Kasumi-1 (cell line): Measurements from ENCODE around the gene PARD3B.

Source experiments
- DNase-seq, 2 experiments: peaks; one replicate each; lab custom pipeline; 2025; lab: John Stamatoyannopoulos, UW

PARD3B gene

DNA sequence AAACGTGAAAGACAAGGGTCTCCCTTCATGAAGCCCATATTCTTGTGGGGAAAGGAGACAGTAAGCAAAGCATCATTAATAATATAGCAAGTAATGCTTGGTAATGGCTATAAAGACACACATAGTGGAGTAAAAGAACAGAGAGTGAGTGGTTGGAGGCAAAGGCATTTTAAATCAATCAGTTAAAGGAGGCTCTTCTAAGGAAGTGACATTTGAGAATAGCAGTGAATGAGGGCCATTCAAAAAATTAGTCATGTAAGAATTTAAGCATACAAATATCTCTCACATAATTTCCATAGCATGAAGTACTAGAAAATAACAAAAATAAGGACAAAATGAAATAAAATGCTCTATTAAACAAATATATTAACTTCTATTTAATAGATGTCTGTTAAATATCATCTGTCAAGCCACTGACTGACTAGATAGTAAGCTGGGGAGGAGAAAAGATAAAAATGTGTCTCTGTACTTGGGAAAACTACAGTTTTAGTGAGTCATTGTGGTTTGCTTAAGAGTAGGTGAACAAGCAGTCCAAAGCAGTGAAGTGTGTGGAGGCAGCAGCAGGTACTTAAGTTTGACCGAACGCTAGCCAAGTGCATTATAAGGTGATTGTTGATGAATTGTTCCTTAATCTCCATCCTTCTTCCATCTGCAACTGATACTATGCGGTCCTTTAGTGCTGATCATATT is 160.1 kb downstream of the PARD3B start:
- DNase-seq, result no peak

DNA sequence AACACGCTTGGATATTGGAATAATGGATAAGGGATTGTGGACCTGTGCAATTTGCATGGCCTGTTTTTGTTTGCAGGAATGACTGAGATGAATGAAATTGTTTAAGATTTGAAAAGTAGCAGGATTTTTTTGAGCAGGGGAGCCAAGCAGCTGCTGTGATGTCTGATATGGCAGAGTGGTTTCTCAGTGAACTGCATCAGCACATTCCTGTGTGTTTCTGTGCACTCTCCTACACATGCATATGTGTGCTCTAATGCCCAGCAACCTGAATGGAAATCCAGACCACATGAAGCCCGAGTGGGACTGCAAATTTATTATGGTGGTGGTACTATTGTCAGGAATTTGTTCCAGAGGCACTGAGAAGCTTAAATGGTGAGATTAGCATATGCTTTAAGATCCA is 161.7 kb downstream of the PARD3B start:
- DNase-seq, result no peak

DNA sequence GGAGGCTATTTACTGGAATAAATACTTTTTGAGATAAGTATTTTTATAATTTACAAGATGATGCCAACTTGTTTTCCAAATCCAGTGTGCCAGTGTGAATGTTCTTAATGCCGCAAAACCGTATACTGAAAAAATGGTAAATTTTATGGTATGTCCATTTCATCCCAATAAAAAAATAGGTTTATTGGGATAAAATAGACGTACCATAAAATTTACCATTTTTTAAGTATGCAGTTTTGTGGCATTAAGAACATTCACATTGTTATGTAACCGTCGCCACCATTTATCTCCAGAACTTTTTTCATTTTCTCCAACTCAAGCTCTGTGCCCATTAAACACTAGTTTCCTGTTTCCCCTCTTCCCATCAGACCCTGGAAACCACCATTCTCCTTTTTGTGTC is 167.9 kb downstream of the PARD3B start:
- DNase-seq, result no peak

DNA sequence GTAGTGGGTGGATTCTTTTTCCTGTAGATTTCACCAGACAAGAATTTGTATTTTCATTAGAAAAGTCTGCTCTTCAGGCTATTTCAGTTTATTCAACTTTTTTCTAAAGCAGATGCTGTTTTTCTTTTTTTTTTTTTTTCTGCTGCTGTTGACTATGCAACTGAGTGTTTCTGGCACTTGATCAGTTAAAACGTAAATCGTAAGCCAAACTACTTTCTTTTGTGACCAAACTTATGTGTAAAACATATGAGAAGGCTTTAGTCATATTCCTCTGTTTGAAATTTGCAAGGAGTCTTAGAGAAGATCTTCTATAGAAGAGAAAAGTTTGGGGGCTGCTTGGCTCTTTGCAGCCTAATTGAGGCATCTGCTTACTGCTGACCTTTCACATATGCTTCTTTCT is 170.1 kb downstream of the PARD3B start:
- DNase-seq, result no peak

DNA sequence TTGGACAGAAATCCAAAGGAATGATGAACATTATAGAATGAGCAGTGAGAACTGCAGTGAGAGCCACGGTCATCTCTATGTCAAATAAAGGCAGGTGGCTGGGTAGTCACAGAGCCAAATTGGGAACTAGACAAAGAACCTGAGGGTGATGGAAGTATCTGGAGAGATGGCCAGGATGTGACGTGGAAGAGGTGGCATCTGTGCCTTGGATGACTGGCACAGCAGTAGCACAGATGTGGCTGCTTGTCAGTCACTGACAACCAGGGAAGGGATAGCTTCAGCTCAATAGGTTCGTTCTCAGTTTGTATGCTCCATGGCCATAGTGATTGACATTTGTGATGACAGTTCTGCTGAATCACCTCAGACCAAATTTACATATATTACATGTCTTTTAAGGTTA is 172.3 kb downstream of the PARD3B start:
- no peak for DNase-seq

DNA sequence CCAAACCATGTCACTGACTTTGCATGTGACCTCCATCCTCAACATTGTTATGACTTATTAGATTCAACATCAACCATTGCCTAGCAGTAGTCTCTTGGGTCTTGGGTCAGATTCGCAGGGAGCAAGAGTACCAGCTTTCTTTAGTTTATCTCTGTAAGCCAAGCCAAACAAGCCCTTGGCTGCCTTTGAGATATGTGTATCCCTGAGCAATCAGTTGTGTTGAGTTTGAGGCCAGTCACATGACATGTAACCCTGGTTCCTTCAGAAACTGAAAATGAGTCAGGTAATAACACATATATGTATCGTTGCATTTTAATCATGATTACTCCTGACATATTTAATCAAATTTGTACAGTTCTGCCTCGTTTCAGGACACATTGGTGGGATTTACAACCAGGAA is 173.3 kb downstream of the PARD3B start:
- DNase-seq, result no peak

DNA sequence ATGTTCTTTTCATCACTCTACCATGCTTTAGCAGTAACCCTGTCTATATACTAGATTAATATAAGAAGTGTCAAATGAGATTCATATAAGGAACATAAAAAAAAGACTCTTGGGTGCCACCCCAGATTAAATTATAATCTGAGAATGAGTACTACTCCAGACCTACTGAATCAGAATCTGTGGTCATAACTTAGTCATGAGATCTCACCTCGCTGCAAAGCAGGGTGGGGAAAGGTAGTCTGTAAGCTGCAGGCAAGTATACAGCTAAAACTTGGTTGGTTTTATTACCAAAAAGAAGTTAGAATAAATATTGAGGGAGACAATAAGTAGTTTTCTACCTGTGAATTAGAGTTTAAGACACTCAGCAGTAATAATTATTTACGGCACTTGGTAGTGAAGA is 175.6 kb downstream of the PARD3B start:
- no peak for DNase-seq

DNA sequence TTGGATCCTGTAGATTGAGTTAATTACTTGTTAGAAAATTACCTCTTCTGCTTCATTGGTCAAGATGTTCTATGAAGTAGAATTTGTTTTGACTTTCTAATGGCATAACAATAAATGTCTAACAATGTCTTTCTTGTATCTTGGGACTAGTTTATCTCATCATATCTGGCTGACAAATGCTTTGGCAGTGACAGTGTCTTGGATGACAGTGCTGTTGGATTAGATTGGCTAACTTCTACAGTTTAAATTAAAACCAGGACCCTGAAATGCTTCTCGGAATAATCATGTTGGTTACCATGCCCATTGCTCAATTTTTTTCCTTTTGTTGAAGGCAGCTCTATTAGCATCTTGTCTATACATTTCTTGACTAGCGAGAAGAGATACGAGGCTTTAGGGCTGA is 176.9 kb downstream of the PARD3B start:
- DNase-seq, result no peak

DNA sequence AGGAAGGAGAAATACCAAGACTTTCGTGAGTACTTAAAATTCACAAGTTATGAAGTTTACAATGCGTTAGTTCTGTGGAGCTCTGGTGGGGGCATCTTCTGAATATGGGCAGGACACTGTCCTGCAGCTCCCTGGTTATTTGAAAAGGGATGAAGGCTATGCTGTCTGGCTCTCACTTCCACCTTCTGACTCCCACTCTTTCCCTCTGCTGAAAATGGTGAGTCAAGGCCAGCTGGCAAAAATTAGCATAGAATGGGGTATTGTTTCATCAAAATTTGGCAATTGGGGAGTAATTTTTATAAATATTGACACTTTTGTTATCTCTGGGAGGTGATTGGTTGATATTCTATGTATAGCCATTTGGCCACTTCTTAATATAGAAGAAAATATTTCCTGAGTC is 177.4 kb downstream of the PARD3B start:
- no peak for DNase-seq

DNA sequence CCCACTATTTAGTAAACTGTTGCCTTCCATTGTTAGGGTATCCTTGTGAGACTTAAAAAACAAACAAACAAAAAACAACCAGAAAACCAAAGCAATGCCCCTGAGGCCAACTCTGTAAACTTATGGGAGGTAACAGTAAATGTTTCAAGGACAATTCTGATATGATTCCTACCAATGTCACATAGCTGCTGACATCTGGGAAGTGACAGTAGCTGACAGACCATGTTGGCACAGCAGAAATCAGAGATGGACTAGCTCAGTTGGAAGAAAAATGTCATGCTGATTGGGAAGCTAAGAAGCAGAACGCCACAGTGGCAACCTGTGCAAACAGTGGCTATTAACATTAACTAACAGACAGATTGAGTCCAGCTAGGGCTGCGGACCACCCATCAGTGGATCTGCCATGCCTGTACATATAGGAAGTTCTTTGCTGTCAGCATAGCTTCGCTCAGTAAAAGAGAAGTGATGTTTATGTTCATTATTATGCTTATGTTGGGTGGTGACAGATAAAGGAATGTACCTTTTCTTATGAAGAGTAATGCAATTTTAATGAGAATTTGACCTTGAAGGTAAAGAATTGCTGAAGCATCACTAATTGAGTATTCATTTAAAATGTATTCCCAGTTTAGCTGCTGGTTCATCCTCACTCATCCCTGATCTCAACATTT is 180.6 kb downstream of the PARD3B start:
- no peak for DNase-seq

DNA sequence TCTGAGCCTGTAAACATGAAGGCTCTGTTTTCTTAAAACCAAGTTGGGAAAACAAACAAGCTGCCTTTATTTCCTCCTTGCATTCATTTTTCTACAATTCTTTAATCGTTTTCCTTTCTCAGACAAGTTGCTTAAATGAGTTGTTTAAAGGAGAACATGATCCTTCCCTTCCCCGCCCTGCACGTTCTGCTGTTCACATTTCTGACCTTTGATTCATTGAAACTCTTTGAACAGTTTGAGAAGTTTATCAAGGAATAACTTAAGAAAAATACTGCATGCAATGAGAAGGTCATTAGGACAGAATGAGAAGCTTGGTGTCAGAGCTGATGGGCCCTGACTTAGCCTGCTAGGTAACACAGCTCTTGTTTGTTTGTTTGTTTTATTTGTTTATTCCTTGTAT is 181.6 kb downstream of the PARD3B start:
- DNase-seq, result no peak

DNA sequence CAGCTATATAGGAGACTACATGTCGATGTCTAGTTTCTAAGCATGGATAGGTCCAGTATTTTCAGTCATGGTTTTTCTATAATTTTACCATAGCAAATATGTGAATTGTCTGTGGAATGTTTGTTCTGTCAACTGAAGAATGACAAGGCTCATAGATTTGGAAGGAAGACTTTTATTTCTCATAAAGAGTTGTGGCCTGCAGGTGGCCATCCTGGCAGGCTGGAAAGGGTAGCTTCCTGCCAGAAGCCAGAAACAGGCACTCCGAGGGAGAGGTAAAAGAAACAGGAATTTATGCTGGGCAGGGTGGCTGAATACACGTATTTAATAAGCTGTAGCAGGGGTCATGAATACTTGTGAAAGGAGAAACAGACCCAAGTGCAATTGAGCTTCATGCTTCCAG is 182.1 kb downstream of the PARD3B start:
- no peak for DNase-seq

DNA sequence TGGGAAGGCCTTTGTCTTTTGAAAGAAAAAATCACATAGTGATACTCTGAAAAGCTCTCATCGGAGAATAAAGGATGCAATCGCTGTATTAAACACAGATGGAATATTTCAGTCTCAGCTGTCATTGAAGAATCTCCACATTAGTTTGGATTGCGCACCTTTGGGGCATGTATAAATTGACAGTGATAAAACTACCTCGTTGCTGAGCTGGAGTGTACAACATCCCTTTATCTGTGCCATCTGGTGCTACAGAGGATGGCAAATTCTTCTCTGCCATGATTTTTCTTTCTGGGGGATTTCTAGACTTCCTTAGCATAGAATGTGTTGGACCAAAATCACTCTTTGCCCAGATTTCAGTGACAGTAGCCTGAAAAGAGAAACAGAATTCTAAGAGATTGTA is 185.3 kb downstream of the PARD3B start:
- no peak for DNase-seq

DNA sequence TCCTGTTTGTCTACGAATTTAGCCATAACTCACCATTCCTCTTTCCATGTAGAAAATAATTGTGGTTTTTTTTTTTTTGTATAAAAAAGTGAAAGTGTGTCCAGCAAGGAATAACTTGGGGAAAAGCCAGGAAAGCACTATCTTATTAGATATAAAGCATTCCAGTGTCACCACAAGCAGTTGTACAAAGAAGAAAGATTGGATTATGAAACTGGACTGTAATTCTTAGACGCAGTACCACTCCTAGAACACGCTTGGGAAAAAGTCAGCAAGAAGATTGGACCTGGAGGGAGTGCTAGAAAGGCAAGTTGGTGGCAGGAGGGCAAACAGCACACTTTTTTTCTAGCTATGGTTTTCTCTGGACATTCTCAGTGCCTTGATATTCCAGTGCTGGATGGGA is 186.7 kb downstream of the PARD3B start:
- DNase-seq, result no peak

DNA sequence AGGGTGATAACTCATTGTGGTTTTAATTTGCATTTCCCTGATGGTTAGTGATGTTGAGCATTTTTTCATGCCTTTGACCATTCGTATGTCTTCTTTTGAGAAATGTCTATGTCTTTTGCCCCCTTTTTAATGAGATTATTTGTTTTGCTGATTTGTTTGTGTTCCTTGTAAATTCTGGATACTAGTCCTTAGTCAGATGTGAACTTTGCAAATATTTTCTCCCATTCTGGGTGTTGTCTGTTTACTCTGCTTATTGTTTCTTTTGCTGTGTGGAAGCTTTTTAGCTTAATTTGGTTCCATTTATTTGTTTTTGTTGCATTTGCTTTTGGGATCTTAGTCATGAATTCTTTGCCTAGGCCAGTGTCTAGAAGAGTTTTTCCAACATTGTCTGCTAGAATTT is 192.0 kb downstream of the PARD3B start:
- DNase-seq, result no peak

DNA sequence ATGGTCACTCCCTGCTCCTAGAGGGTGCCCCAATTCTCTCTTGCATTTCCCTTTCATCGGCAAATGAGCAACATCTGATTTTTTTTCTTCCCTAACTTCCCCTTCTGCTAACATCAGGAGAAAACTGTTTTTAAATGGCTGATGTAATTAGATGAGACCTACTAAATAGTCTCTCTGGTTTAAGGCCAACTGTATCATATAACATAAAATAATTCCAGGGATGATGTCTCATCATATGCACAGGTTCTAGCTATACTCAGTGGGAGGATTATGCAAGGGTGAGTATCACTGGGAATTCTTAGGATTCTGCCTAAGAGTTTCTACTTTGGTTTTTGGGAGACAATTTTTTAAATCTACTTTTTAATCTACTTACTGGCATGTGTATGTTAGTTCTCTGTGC is 193.4 kb downstream of the PARD3B start:
- no peak for DNase-seq

DNA sequence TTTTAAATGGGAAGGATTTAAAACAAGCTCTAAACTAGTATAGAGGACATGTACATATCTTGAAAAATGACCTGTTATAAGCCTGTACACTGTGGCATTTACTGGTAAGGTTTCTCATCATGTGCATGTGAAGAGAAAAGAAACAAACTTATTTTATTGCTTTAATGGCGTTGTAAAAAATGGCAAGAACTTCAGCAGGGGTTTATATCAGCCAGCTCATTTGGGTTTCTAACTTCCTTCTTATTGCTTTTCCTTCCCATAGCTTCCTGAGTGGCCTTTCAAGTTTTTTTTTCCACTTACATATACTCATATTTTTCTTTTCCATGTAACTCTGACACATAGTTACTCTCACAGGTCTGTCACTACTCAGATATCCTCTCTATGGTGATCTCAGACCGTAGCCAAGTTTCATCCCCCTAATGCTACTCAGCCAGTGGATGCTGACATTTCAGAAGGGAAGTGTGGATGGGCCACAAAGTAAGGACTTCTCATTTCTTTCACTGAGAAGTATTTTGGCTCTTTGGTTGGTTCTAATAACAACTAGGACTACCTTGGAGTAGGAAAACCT is 198.2 kb downstream of the PARD3B start:
- DNase-seq, result no peak

DNA sequence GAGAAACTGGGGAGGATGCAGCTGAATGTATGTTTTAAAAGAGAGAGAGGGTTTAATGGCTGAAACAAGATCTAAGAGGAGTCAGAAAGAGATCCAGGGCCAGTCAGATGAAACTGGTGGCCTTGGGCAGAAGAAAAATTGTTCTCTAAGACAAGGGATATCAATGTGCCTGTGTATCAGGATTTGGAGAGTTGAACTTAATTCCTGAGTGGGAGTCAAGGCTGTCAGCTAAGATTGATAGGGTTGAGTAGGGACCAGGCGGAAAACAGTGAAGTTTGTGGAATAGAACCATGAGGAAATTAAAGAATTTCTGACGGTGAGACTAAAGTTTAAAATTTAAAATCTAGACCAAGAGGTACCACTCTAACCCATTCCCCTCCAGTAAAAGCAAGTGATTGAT is 199.2 kb downstream of the PARD3B start:
- DNase-seq, result no peak

DNA sequence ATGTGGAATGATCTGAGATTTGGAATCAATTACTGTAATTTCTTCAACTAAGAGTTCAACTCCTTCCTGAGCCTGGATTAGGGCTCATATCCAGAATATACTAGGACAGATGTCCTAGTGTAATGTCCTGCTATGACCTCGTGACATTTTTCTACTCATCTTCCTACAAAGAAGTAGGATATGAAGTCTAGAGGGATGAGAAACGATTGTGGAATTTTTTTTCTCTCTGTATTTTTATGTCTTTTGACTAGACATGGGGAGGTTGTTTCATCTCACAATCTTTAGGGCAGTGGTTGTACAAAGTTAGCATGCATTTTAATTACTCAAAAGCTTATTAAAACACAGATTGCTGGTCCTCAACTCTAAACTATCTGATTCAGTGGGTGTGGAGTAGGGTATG is 203.0 kb downstream of the PARD3B start:
- no peak for DNase-seq

DNA sequence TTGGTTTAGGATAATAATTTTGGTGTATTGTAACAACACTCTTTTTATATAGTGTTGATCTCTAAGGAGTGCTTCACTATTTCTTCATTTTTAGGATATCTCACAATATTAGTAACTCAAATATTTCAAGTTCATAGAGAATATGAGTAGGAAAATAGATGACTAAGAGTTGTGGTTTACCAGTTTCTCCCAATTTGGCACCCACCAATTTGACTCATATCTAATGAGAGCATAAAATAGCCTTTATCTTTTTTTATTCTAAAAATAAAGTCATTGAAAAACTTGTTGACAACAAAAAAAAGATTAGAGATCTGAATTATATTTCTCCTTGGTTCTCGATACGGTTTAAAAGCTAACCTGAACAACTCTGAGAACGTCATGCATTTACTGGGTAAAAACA is 204.0 kb downstream of the PARD3B start:
- no peak for DNase-seq

DNA sequence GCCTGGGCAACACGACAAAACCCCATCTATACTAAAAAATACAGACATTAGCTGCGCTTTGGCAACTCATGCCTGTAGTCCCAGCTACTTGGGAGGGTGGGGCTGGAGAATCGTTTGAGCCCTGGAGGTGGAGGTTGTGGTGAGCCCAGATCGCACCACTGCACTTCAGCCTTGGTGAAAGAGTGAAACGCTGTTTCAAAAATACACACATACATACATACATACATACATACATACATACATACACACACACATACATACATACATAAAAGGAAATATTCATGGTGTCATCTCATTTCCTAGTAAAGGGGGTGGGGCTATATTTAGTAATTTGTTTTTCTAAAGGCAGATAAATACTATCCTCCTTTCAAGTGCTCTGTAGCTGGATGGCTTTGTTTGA is 205.1 kb downstream of the PARD3B start:
- no peak for DNase-seq

DNA sequence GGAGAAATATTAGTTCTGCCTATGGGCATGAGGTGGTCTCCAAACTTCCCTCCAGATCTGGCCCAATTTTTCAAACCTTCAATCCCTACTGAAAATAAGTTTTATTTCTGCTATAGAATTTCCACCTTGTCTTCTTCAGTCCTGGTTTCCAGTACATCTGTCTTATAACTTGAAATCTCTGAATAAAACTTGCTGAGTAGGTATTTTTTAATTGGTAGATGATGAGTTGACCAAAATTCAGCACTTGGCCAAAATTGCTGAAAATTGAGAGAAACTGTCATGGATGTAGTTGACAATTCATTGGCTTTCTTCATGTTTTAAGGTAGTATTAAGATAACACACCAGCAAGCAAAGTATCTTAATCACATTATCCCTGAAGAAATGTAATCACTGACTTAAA is 206.2 kb downstream of the PARD3B start:
- DNase-seq, result no peak

DNA sequence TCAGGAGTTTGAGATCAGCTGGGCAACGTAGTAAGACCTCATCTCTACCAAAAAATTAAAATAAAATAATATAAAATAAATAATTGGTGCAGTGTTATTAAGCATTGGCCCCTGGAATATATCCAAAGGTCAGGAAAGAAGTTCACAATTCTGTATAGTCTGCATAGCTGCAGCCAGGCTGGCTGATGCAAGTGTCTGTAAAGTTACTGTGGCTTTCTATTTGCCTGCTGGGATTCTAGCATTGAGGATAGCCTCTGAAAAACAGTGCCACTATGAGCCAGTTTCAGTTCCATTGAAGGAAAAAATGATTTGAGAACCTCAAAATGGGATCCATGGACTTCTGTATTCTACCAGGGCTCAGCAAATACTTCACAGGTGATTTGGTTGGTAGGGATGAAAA is 208.6 kb downstream of the PARD3B start:
- DNase-seq, result no peak

DNA sequence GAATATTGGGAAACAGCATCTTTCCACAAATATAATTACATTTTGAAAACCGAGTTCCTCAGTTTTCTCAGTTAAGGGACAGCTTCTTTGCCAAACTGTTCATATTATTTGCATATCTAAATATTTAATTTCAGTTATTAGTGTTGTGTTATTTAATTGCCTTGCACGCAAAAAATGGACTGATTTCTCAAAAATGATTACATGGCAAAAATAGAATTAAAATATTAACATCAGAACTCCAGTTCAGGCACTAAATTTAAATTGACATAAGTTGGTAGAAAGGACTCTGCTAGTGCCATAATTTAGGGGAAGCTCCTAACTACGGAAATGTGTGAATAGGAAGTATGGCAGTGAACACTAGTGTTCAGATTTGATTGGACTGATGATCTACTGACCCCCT is 209.6 kb downstream of the PARD3B start:
- no peak for DNase-seq
